ENCODE results near the gene PRSS53.

The PRSS53 gene

DNA sequence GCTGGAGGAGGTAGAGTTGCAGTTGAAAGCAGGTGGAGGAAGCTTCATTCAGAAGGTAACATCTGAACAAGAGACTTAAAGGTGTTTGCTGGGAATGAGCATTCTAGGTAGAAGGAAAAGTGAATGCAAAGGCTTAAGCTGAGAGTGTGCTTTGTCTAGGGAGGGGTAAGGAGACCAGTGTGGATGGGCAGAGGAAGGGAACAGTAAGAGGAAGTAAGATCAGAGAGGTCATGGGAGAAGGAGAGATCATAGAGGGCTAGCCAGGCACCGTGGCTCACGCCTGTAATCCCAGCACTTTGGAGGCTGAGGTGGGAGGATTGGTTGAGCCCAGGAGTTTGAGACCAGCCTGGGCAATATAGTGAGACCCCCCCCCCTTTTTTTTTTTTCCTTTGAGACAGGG, 52.1 kb downstream of the PRSS53 start:
- DNase-seq = no peak

DNA sequence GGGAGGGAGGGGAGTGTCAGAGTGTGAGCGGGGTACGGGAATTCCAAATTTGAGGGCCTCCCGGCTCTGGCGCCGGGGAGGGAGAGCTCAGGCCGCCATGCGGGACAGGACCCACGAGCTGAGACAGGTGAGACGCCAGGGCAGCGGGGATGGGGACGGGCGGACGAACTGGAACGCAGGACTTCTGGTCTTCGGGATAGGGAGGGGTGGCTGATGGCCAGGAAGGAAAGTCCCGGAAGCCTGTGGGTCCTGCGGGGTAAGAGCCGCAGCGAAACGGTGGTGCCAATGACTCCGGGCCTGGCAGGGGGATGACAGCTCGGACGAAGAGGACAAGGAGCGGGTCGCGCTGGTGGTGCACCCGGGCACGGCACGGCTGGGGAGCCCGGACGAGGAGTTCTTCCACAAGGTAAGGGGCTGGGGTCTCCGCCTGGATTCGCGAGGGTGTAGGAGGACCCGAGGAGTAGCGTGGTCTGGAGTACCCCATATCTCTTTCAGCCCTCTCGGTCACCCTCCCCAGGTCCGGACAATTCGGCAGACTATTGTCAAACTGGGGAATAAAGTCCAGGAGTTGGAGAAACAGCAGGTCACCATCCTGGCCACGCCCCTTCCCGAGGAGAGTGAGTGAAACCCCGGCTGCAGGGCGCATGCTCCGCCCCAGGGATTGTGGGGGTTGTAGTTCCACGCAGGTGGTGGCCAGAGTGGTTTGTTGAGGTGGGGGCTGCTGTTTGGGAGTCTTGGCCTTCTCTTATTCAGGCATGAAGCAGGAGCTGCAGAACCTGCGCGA, 54.8 kb downstream of the PRSS53 start:
- peak; percentile 43 to 69 for DNase-seq
